GM12878 (cell line): ENCODE results near the gene PODN. TPM values are rescaled to one million over a fixed set of nuclear protein-coding genes. Genes with fewer than 3 reads are reported as not detected.

Experiments
- ATAC-seq: fragments of 200-7000 bp; cut with Tn5 transposase; 3 replicates; pipeline ENCODE4 v1.9.1; 2020; ENCODE audit warnings: mild to moderate bottlenecking, moderate library complexity
- Bru-seq: library from RNA; stranded (reverse); fragments of 400-500 nt; gene quantifications from one replicate; lab custom pipeline; 2021; lab: Mats Ljungman, UMichigan
- BruChase-seq, 2 experiments: library from RNA; stranded (reverse); fragments of 400-500 nt; gene quantifications; one replicate each; lab custom pipeline; 2021; lab: Mats Ljungman, UMichigan
- BruUV-seq: library from RNA; stranded (reverse); fragments of 400-500 nt; replicated peaks from 2 replicates; lab custom pipeline; 2021; lab: Mats Ljungman, UMichigan
- CTCF ChIA-PET: fragments of 300-600 bp; sonication (Branson Sonifier 250); formaldehyde crosslinking; extraction: SDS; loops from one replicate; lab custom pipeline; 2021; ENCODE audit warnings: inconsistent platforms; lab: Yijun Ruan, JAX
- POLR2A ChIA-PET: fragments of 350-600 bp; formaldehyde crosslinking; extraction: SDS; loops from one replicate; lab custom pipeline; 2021; ENCODE audit warnings: inconsistent platforms; lab: Charles Lee
- RAD21 ChIA-PET: fragments of 300-600 bp; sonication (Branson Sonifier 250); formaldehyde crosslinking; loops from one replicate; lab custom pipeline; 2023; ENCODE audit warnings: antibody characterized with exemption; ENCODE audit not compliant: unreplicated experiment; lab: Charles Lee
- SMC1A ChIA-PET: fragments of 300-600 bp; sonication (Branson Sonifier 250); formaldehyde crosslinking; loops from one replicate; lab custom pipeline; 2023; ENCODE audit not compliant: unreplicated experiment, uncharacterized antibody; lab: Charles Lee
- DNase-seq: peaks from one replicate; pipeline ENCODE4 v3.0.0-alpha.2; 2011; ENCODE audit warnings: low read depth, low spot score
- FAIRE-seq: peaks from 3 replicates; lab custom pipeline; 2011; peaks lifted over from hg19 to GRCh38; lab: Jason Lieb, UNC
- H2AFZ ChIP-seq: 2 replicates; pipeline ENCODE4 v1.6.0; 2011; ENCODE audit warnings: low read depth, low read length, control low read depth; ENCODE audit not compliant: control insufficient read depth
- H3K27ac ChIP-seq: 2 replicates; pipeline ENCODE4 v1.5.1; 2011; ENCODE audit warnings: control low read depth; ENCODE audit not compliant: control insufficient read depth, insufficient read depth
- H3K27me3 ChIP-seq, 2 experiments: replicated peaks in 1 of 2; 2 replicates each; pipeline versions ENCODE4 v1.6.0 to v1.6.1; 2011; ENCODE audit warnings: low read length in 1 of 2; ENCODE audit not compliant: control insufficient read depth in 2 of 2, insufficient read depth in 2 of 2
- H3K36me3 ChIP-seq, 2 experiments: 2 replicates each; pipeline ENCODE4 v1.5.1; 2011; ENCODE audit warnings: low read length in 1 of 2; ENCODE audit not compliant: control insufficient read depth in 2 of 2, insufficient read depth in 2 of 2
- H3K4me1 ChIP-seq: 2 replicates; pipeline ENCODE4 v1.6.1; 2011; ENCODE audit warnings: mild to moderate bottlenecking, low read length, moderate library complexity, mixed read lengths; ENCODE audit not compliant: control insufficient read depth, insufficient read depth
- H3K4me2 ChIP-seq: 2 replicates; pipeline ENCODE4 v1.6.0; 2011; ENCODE audit warnings: control low read depth; ENCODE audit not compliant: control insufficient read depth, insufficient read depth
- H3K4me3 ChIP-seq: fragments of 200-600 bp; sonication (generic); 2 replicates; pipeline ENCODE4 v1.5.1; 2016
- H3K79me2 ChIP-seq: 2 replicates; pipeline ENCODE4 v1.6.0; 2011; ENCODE audit warnings: low read length; ENCODE audit not compliant: control insufficient read depth, insufficient read depth
- H3K9ac ChIP-seq: 2 replicates; pipeline ENCODE4 v1.8.0; 2011; ENCODE audit warnings: low read length, control low read depth, mixed read lengths; ENCODE audit not compliant: control insufficient read depth, insufficient read depth
- H3K9me3 ChIP-seq: replicated peaks from 3 replicates; pipeline ENCODE4 v1.5.1; 2011; ENCODE audit warnings: mild to moderate bottlenecking, low read length; ENCODE audit not compliant: control insufficient read depth, insufficient read depth
- H4K20me1 ChIP-seq: 2 replicates; pipeline ENCODE4 v1.6.0; 2011; ENCODE audit not compliant: control insufficient read depth, insufficient read depth
- CBX5 ChIP-seq: sonication (generic); IDR thresholded peaks from 2 replicates; pipeline ENCODE4 v1.6.1; 2016; ENCODE audit warnings: low read depth, moderate library complexity, mild to moderate bottlenecking, inconsistent platforms
- EP300 ChIP-seq, 2 experiments: fragments of 150-350 bp in 1 of 2; IDR thresholded peaks; 2 replicates each; pipeline ENCODE4 v1.6.1; 2011 to 2012; ENCODE audit warnings: low read depth in 2 of 2, low read length in 2 of 2, borderline replicate concordance in 1 of 2, improper control_type of control experiment in 1 of 2, inconsistent platforms in 1 of 2; ENCODE audit not compliant: control insufficient read depth in 1 of 2
- ETV6 ChIP-seq, 2 experiments: fragments of 450-650 bp in 1 of 2; IDR thresholded peaks in 1 of 2; conservative IDR thresholded peaks in 1 of 2; 2 replicates each; pipeline ENCODE4 v1.6.1; 2014; ENCODE audit warnings: antibody characterized with exemption in 1 of 2, borderline replicate concordance in 1 of 2, low read depth in 1 of 2, mild to moderate bottlenecking in 1 of 2, moderate library complexity in 1 of 2
- EZH2 ChIP-seq: IDR thresholded peaks from 2 replicates; pipeline ENCODE4 v1.6.1; 2012; ENCODE audit warnings: low read depth, mild to moderate bottlenecking, control low read depth, inconsistent platforms, low read length, borderline replicate concordance; ENCODE audit not compliant: control insufficient read depth
- HCFC1 ChIP-seq: fragments of 150-350 bp; IDR thresholded peaks from 2 replicates; pipeline ENCODE4 v1.6.1; 2014; ENCODE audit warnings: low read length
- IKZF1 ChIP-seq: fragments of 450-650 bp; conservative IDR thresholded peaks from 2 replicates; pipeline ENCODE4 v1.6.1; 2017; ENCODE audit warnings: antibody characterized with exemption, mild to moderate bottlenecking
- IRF3 ChIP-seq: fragments of 450-650 bp; IDR thresholded peaks from 2 replicates; pipeline ENCODE4 v1.6.1; 2014; ENCODE audit warnings: mild to moderate bottlenecking
- JUND ChIP-seq: IDR thresholded peaks from 2 replicates; pipeline ENCODE4 v1.6.1; 2012; ENCODE audit warnings: low read depth, mild to moderate bottlenecking, low read length, improper control_type of control experiment, moderate library complexity
- KLF5 ChIP-seq: fragments of 450-650 bp; IDR thresholded peaks from 2 replicates; pipeline ENCODE4 v1.6.1; 2014; ENCODE audit warnings: mild to moderate bottlenecking; ENCODE audit not compliant: partially characterized antibody
- LARP7 ChIP-seq: fragments of 450-650 bp; IDR thresholded peaks from 2 replicates; pipeline ENCODE4 v1.6.1; 2017; ENCODE audit warnings: mild to moderate bottlenecking
- SMARCA5 ChIP-seq: fragments of 450-650 bp; IDR thresholded peaks from 2 replicates; pipeline ENCODE4 v1.6.1; 2017; ENCODE audit warnings: mild to moderate bottlenecking
- SRF ChIP-seq, 2 experiments: IDR thresholded peaks; 2 replicates each; pipeline ENCODE4 v1.6.1; 2011; ENCODE audit warnings: low read depth in 2 of 2, low read length in 2 of 2, mild to moderate bottlenecking in 1 of 2, moderate library complexity in 1 of 2
- STAT1 ChIP-seq: fragments of 450-650 bp; conservative IDR thresholded peaks from 2 replicates; pipeline ENCODE4 v1.6.1; 2014; ENCODE audit warnings: antibody characterized with exemption, mild to moderate bottlenecking
- ZNF24 ChIP-seq: fragments of 450-650 bp; IDR thresholded peaks from 2 replicates; pipeline ENCODE4 v1.6.1; 2017; ENCODE audit warnings: antibody characterized with exemption, mild to moderate bottlenecking
- WGBS: methylation state at CpG from one replicate; pipeline ENCODE4 v1.1.6; 2016; ENCODE audit warnings: low lambda C conversion rate; ENCODE audit not compliant: insufficient replicate concordance, insufficient coverage; ENCODE audit errors: missing lambda C conversion rate; 5-methylcytosine and 5-hydroxymethylcytosine counted together
- in situ Hi-C: fragments of 300-500 bp; cut with MboI; formaldehyde crosslinking; loops from 9 replicates; pipeline ENCODE4 v1.14.3; 2018; ENCODE audit warnings: mixed read lengths
- intact Hi-C: fragments of 100-400 bp; cut with micrococcal nuclease; formaldehyde crosslinking; loops from one replicate; pipeline ENCODE4 v1.14.2; 2022; ENCODE audit not compliant: unreplicated experiment
- long read RNA-seq, 2 experiments: library from polyadenylated mRNA; unstranded; transcript quantifications; one replicate each; pipeline ENCODE4 v2.0.0, GENCODE V29; 2019 to 2020
- polyA minus RNA-seq, 3 experiments: library from RNA; depleted of rRNA, polyadenylated mRNA; stranded (reverse); fragments of >200 nt; gene quantifications; 2 replicates each; pipeline ENCODE4 v1.2.3, GENCODE V29; 2011
- polyA plus RNA-seq, 11 experiments: library from polyadenylated mRNA; depleted of rRNA in 4 of 11; unstranded in 6 of 11; stranded (reverse) in 5 of 11; fragments of >200 nt; fragmentation: Nextera tagmentation in 4 of 11; fragmentation: Illumina TruSeq in 1 of 11; extraction: Ambion mirVana in 4 of 11; extraction: Trizol in 1 of 11; gene quantifications; 1 replicate in 1 of 11; 2 replicates in 10 of 11; pipeline versions ENCODE4 v1.2.1 to v1.2.3, GENCODE V29; 2011 to 2016; ENCODE audit warnings: inconsistent platforms in 2 of 11, missing spikeins in 2 of 11, low read depth in 1 of 11
- total RNA-seq, 4 experiments: library from RNA; depleted of rRNA in 3 of 4; stranded (reverse); fragments of >200 nt in 3 of 4; fragmentation: Illumina TruSeq in 1 of 4; extraction: Trizol in 1 of 4; gene quantifications; 2 replicates each; pipeline versions ENCODE4 v1.2.1 to v1.2.3, GENCODE V29; 2013 to 2021

The PODN gene
- not detected in 2 replicates for total RNA-seq (2013; cell fraction: nucleolus; rRNA removed)
- total RNA-seq (2014; rRNA removed) (not detected in 2 replicates), total RNA-seq (2014; rRNA removed; fragmentation: Illumina TruSeq; extraction: Trizol) (not detected in 2 replicates), total RNA-seq (2021) (0.10 and 0.11 TPM in 2 replicates), polyA plus RNA-seq (2011; rRNA removed) (not detected in 2 replicates), polyA plus RNA-seq (2014; fragmentation: Illumina TruSeq; extraction: Trizol) (not detected in 2 replicates), polyA plus RNA-seq (2014; fragmentation: Nextera tagmentation; extraction: Ambion mirVana) (not detected), polyA plus RNA-seq (2014; rRNA removed) (not detected in 2 replicates), polyA plus RNA-seq (2016; fragmentation: Nextera tagmentation; extraction: Ambion mirVana) (not detected), polyA minus RNA-seq (2011; rRNA and poly(A)+ RNA removed) (not detected in 2 replicates), Bru-seq, nascent RNA (percentile 4 among the genes with signal in this experiment), BruChase-seq, experiment 1, labeled RNA remaining after a 6-hour chase (percentile 8 among the genes with signal in this experiment), BruChase-seq, experiment 2, labeled RNA remaining after a 2-hour chase (percentile 13 among the genes with signal in this experiment)
- polyA plus RNA-seq (2011; ENCODE audit: low read depth) = not detected
- not detected in 2 replicates for polyA plus RNA-seq (2011; cell fraction: cytosol; rRNA removed)
- polyA plus RNA-seq (2011; cell fraction: nucleus; rRNA removed) = not detected in 2 replicates
- polyA plus RNA-seq (2012) = not detected in 2 replicates
- not detected in 2 replicates for polyA minus RNA-seq (2011; cell fraction: cytosol; rRNA and poly(A)+ RNA removed)
- not detected in 2 replicates for polyA minus RNA-seq (2011; cell fraction: nucleus; rRNA and poly(A)+ RNA removed)
- long read RNA-seq, experiment 1 = 0 reads
- long read RNA-seq, experiment 2 = 0 reads

- in situ Hi-C loops = no loop called here
- Histone ChIP-seq H3K27me3 (peaks cover 5 to 10% of the 10 kb centered on the region in 2 experiments), H3K4me1 (no peaks in the 10 kb centered on the region), H3K4me2 (no peak within 1 kb of the TSS), H3K27ac (no peak within 1 kb of the TSS), H3K36me3 (no peaks in the 10 kb centered on the region), H3K9me3 (no peaks in the 10 kb centered on the region), H3K4me3 (no peak within 1 kb of the TSS), H3K9ac (no peak within 1 kb of the TSS), H3K79me2 (no peaks in the 10 kb centered on the region), H2AFZ (no peak within 1 kb of the TSS), H4K20me1 (no peaks in the 10 kb centered on the region)
- intact Hi-C loops = no loop called here
- no peak for DNase-seq
- RAD21 ChIA-PET = no interaction called here
- TF ChIP-seq EP300 (IDR thresholded peaks at IDR 0.05; ENCODE audit: borderline replicate concordance in 1 of 2, control insufficient read depth in 1 of 2, low read depth in 2 of 2, low read length in 2 of 2) (no peak), ZNF24 (no peak), JUND (no peak), SRF (IDR thresholded peaks at IDR 0.05; ENCODE audit: low read depth in 2 of 2, low read length in 2 of 2) (no peak), CBX5 (no peak), KLF5 (no peak), SMARCA5 (no peak), IKZF1 (no peak), ETV6 (conservative IDR thresholded peaks at IDR 0.05 in 1 of 2, IDR thresholded peaks at IDR 0.05 in 1 of 2; ENCODE audit: borderline replicate concordance in 1 of 2, low read depth in 1 of 2) (no peak), IRF3 (no peak), EZH2 (no peak), HCFC1 (no peak), STAT1 (no peak), LARP7 (no peak)
- CTCF ChIA-PET = no interaction called here
- SMC1A ChIA-PET = no interaction called here
- FAIRE-seq = no peak
- no peak; the same call in 2 of the 3 replicates for ATAC-seq
- 14% methylated on average over 46 of the region's 73 CpGs for WGBS
- POLR2A ChIA-PET = no interaction called here
- BruUV-seq = no TSS peak
Observed at GRCh38 chr1:53061859-53062707, at the start of gene PODN. PODN (plus strand) TSS chr1:53062213; CDS start chr1:53069856, 7,643 bp downstream.
